GM18519 (cell line): ENCODE data around the gene TRABD.
"Not testable (repeated sequence)": the region's sequence is repeated elsewhere in the genome, so short reads cannot be mapped to it uniquely, and the experiment has no call there.

Experiments
- ATAC-seq: cut with Tn5 transposase; IDR thresholded peaks from one replicate; pipeline ENCODE4 v1.9.1; 2021; ENCODE audit warnings: mild to moderate bottlenecking, moderate library complexity; ENCODE audit not compliant: unreplicated experiment, low FRiP score

The TRABD gene, protein sequence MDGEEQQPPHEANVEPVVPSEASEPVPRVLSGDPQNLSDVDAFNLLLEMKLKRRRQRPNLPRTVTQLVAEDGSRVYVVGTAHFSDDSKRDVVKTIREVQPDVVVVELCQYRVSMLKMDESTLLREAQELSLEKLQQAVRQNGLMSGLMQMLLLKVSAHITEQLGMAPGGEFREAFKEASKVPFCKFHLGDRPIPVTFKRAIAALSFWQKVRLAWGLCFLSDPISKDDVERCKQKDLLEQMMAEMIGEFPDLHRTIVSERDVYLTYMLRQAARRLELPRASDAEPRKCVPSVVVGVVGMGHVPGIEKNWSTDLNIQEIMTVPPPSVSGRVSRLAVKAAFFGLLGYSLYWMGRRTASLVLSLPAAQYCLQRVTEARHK

DNA sequence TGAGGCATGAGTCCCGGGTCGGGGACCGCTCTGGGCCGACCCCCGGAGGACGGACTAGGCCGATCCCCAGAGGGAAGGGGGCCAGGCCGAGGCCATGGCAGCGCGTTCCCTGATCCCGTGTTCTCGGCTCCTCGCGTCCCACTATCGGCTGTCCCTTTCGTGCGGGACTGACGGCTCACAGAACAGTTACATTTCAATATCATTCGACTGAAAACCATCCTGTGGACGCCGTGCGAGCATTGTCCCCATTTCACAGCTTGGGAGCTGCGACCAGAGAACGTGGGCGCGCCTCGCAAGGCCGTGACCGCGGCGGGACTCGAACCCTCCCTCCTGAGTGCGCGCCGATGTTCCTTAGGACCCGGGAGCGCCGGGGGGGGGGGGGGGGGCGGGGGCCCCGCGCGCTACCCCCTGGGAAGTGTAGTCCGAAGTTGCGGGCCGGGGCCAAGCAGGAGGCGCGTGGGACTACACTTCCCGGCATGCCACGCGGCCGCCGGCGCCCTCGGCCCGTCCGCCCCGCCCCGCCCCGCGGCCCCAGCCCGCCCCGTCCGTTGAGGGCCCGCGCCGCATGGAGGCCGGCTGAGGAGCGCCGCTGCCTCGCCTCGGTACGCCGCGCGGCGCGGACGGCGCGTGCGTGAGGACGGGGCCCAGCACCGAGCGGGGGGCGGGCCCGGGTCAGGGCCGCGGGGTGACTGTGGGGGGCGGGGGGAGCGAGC is at the start of gene TRABD:
TRABD (plus strand) TSS at position 539 of the 713 bp plus-strand sequence. CDS start 7,148 bp downstream, outside the sequence.
- no peak for ATAC-seq

DNA sequence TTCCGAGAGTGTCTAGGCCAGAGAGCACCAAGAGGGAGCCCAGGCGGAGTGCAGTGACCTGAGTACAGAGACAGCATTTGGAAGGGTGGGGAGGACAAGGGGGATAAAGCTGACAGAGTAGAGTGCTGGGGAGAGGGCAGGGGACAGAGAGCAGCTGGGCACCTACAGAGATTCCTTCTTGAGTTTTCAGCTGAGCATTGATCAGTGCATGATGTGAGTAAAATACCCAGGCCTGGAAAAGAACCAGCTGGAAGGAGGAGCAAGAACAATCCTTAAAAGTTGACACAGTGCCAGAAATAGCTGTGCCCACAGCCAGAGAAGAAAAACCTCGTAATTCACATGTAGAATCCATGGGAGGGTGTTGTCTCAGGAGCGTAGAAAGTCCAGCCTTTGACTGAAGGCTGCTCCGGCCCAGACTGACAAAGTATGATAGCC is 49.1 kb upstream of the TRABD start:
- no peak for ATAC-seq

DNA sequence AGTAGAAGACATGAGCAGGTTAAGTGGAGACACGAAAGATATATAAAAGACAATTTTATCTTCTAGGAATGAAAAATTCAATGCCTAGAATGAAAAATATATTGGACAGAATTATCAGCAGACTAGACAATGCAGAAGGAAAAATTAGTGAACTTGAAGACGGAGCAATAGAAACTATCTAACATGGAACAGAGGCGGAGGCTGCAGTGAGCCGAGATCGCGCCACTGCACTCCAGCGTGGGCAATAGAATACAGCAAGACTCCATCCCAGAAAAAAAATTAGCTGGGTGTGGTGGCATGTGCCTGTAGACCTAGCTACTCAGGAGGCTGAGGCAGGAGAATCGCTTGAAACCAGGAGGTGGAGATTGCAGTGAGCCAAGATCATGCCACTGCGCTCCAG is 48.4 kb upstream of the TRABD start:
- not testable (repeated sequence) for ATAC-seq

DNA sequence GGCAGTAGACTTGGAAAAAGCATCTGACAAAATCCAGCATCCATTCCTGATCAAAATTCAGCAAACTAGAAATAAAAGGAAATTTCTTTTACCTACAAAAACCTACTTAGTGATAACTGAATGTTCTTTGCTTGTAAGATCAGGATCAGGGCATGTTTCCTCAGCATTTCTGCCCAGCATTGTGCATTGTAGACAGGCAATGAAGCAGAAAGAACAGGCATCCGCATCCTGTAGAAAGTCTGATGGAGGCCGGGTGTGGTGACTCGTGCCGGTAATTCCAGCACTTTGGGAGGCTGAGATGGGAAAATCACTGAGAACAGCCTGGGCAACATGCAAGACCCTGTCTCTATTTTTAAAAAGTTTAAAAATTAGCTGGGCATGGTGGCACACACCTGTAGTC is 47.7 kb upstream of the TRABD start:
- ATAC-seq, result no peak

DNA sequence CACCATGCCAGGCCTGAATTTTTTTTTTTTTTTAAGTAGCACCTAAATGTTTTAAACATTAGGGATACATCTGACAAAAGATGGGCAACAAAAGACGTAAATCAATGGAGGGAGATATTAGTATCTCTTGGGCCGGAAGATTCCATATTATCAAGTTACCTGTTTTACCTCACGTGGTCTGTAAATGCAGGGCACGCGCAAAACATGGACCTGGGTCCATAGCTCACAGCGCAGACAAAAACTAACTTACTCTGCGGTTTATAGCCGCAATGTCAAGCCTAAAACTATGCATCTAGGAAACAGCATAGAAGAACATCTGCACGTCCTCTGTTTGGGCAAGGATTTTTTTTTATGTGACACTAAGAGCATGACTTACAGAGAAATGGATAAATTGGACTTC is 46.7 kb upstream of the TRABD start:
- no peak for ATAC-seq

DNA sequence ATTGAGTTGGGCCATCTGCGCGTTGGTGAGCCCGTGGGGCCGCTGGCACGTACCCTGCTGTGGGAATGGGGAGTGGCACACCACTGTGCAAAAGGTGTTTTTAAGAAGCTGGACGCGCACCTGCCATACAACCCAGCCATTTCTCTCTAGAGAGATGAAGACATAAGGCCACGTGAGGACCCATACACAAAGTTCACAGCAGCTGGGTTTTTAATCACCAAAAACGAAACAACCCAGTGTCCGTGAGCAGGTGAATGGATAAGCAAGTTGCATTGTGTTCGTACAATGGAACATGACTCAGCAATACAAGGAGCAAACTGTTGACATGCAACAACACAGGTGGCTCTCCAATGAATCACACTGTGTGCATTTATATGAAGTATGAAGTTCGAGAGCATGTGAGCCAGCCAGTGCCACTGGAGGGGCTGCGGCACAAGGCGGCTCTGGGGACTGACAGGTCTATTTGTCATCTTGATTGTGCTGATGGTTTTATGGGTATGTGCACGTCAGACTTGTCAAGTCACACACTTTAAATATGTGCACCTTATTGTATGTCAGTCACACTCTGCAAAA is 45.8 kb upstream of the TRABD start:
- no peak for ATAC-seq

DNA sequence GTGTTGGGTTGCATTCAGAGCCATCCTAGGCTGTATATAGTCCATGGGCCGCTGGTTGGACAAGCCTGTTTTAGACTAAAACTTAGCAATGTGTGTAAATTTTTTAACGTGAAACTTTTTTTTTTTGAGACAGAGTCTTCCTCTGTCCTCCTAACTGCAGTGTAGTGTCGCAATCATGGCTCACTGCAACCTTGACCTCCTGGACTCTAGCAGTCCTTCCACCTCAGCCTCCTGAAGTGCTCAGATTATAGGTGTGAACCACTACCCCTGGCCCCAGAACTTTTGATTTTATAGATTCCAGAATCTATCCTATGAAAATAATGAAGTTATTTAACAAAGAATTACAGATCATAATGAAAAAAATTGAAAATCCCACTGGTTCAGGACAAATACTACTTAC is 45.1 kb upstream of the TRABD start:
- ATAC-seq, result no peak

DNA sequence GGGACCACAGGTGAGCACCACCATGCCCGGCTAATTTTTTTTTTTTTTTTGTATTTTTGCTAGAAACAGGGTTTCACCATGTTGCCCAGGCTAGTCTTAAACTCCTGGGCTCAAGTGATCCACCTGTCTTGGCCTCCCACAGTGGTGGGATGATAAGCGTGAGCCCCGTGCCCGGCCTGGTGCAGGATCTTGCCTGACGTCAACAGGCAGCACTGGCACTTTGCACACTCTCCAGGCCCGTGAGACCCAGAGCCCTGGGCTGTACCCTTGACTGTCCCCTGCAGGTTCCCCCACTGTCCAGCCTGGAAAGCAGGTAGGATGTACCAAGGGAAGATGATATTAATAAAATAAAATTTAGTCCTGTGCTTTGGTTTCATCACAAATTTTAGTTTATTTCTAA is 44.3 kb upstream of the TRABD start:
- no peak for ATAC-seq

DNA sequence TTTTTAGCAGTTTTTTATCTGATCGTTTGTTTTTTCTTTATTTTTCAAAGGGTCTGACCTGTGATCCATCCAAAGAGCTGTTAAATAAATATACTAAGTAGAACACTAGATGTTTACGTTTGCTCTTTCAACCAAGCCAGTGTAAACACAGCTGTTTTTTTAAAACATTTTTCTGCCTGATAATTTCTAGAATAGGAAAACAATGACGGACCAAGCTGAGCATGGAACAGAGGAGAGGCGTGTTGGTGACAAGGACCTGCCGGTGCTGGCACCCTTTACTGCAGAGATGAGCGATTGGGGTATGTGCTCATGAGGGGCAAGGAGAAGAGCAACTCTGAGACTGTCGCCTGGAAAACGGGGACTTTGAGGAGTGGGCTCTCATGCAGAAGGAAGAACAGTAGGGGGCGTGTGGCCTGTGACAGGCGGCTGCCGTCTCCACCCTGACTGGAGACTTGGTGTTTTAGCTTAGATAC is 43.8 kb upstream of the TRABD start:
- ATAC-seq, result no peak

DNA sequence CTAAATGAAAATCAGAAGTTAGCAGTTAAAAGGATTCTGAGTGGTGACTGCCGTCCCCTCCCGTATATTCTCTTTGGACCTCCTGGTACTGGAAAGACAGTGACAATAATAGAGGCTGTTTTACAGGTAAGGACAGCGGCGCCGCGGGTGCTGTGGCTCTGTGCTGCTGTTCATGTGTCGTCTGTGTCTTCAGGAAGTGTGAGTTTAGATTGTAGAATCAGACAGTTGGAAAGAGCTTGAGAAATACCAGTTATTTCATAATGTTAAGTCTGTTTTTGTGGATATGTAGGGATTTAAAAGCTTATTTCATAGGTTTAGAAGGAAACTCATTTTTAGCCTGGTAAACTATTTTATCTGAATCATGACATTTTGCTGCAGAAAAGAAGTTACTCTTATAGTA is 42.6 kb upstream of the TRABD start:
- ATAC-seq, result no peak

DNA sequence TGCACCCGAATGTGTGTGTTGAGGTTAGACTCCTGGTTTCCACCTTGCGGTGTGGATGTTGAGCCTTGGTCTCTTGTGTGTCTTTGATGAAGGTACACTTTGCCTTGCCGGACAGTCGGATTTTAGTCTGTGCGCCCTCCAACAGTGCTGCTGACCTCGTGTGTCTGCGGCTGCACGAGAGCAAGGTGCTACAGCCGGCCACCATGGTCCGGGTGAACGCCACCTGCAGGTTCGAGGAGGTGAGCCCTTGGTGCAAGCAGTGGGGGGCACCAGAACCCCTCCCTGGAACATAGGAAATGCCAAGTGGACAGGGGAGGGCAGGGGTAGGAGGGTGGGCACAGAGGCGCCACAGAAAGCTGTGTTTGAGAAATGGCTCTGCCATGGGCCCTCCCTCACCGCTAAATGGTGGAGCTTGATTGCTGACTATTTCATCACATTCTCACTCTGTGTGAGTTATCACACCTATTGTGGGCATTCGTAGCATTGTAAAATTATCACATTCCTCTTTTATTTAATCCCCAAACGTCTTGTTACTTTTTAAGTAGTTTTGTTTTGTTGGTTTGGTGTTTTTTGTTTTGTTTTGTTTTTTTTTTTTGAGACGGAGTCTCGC is 41.6 kb upstream of the TRABD start:
- ATAC-seq, result no peak

DNA sequence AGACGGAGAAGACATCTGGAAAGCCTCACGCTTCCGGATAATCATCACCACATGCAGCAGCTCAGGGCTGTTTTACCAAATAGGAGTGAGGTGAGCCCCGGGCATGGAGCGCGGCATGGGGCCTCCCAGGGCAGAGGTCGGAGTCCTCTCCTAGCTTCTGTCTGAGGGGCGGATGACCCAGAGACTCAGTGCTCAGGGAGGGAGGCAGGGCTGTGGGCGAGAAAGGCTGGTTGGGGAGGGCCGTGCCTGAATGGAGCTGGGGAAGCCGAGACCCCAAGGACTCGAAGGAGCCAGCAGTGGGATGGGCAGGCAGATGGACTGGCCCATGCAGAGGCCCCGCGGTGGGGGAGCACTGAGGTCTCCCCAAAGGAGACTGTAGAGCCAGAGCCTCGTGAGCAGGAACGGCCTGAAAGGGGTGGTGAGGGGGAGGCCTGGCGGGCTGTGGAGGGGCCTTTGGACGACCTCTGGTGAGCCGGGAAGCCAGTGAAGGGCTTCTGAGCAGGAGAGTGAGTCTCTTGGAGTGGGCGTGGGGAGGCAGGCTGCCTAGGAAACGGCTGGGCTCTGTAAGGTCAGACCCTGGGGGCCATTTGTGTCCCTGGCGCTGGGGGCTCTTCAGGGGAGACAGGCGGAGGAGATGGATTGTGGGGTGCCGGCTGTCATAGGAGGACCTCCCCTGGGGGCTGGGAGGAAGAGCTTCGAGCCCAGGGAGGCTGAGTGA is 39.8 kb upstream of the TRABD start:
- no peak for ATAC-seq

DNA sequence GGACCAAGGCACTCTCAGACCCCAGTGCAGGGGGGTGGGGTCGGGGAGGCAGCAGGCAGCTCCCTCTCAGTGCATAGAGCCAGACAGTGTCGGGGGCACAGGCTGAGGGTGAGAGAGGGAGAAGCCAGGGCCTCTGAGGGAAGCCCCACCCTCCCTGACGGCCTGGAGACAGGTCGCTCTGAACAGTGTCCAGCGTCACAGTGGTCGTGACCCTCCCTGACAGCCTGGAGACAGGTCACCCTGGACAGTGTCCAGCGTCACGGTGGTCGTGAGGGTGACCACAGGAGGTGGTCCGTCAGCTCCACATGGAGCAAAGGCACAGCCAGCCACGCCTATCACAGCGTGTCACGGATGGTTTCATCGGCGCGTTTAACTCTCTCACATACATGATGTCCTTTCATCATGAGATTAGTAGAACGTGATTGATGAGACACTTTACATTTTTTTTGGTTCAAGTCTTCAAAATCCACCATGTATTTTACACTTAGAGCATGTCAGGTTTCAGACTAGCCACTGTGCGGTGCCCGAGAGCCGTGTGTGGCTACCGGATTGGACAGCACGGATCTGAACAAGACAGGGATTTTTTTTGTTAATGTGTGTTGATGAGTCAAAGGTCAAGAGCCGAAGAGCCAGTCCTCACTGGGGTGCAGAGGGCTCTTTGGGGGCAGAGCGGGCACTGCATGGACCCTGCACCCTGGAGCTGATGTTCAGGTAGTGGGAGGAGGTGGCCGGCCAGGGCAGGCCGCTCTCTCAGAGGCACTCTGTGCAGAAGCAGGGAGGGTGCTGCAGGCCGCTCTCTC is 39.1 kb upstream of the TRABD start:
- ATAC-seq, result no peak

DNA sequence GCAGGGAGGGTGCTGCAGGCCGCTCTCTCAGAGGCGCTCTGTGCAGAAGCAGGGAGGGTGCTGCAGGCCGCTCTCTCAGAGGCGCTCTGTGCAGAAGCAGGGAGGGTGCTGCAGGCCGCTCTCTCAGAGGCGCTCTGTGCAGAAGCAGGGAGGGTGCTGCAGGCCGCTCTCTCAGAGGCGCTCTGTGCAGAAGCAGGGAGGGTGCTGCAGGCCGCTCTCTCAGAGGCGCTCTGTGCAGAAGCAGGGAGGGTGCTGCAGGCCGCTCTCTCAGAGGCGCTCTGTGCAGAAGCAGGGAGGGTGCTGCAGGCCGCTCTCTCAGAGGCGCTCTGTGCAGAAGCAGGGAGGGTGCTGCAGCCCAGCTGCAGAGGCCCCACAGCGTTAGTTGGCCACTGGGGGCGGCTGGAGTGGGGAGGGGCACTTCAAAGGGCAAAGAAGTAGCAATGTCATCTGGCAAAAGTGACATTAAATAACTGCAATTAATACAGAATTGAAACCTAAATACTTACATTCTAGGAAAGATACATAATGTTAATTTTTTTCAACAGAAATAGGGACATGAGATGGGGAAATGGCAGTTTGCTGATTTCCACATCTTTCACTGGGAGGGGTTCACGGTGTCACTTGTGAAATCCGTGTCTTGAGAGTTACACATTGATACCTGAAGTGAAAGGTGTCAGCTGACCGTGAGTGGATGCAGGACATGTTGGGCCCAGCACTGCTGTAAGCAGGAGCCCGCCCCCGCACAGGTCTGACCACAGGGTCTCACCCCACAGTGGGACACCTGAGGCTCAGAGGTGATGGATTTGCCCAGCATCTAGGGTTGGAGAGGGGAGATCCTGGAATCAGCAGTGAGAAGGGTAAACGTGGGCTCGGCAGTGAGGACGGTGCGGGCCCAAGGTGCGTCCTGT is 38.2 kb upstream of the TRABD start:
- ATAC-seq, result not testable (repeated sequence)

DNA sequence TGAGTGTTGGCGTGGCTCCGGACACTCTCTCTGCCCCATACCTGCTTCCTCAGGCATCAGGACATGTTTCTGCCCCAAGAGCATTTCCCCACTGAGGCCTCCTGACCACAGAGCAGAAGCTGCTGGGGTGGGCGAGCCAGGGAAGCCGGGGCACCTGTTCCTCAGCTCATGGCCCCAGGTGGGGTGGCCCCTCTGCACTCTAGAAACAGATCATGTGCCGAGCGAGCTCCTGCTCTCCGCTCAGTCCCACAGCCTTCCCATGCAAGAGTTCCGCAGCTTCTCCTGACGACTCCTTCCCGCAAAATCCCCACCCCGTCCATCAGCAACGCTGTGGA is 37.6 kb upstream of the TRABD start:
- no peak for ATAC-seq

DNA sequence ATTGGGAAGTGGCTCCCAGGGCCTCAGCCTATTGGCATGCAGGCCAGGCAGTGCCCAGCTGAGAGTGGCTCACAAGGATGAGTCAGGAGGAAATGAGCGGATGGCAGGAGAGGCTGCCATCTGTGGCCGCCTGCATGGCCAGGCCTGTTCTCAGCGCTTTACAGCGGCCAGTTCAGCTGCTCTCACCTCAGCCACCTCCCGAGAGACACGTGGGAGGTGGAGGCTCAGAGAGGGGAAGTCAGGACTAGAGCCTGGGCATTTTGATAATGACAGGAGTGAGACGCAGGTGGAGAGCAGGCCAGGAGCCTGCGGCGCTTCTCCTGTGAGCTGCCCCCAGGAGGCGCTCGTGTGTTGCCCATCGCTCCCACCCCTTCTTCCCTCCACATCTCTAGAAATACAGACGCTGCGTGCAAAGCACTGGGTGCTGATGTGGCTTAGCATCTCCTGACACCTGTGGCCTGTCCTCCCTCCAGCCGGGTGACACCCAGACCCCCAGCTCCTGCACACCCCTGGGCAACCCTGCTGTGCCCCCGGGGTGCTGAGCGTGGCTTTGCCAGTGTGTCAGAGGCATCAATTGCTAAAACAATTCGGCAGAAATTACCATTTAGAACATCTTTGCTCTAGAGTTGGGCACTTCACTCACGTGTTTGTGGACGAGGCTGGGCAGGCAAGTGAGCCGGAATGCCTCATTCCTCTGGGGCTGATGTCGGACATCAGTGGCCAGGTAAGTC is 36.6 kb upstream of the TRABD start:
- no peak for ATAC-seq

DNA sequence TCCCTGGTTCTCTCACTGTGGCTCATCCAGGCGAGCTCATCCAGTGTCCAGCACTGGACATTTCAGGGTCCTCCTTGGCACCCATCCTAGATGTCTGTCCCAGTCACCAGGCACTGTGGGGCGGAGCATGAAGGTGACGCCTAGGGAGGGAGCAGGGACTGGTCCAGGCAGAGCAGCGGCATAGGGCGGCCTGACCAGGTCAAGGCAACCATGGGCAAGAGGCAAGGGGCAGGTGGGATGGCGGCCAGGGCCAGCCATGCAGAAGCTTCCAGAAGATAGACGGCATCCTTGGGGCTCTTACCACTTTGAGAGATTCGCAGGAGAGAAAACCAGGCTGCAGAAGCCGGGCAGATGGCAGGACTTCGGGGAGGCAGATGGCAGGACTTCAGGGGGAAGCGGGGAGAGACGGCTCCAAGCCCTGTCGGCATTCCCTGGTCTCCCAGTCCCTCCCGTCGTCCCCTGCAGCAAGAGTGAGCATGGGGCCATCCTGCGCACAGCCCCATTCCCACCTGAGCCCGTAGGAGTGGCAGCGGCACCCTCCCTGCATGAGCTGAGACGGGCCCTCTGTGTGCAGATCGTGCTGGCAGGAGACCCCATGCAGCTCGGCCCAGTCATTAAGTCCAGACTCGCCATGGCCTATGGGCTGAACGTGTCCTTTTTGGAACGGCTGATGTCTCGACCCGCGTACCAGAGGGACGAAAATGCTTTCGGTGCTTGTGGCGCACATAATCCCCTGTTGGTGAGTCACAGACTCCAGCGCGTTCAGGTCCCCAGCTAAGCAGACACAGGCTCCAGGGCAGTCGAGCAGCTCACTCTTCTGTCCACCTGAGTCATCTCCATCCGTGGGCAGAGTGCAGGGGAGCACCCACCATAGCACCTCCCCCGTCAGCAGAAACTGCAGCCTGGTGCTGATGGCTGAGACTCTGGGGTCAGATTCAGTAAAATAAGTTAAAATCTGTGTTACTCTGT is 35.3 kb upstream of the TRABD start:
- ATAC-seq, result no peak
